WTC11 (cell line): ENCODE measurements around the gene FASTKD3. TPM values are rescaled to one million over a fixed set of nuclear protein-coding genes. Genes with fewer than 3 reads are reported as not detected.

Experiments
- ATAC-seq: fragments of 200-7000 bp; cut with Tn5 transposase; 2 replicates; pipeline ENCODE4 v1.10.0; 2021; ENCODE audit warnings: mild to moderate bottlenecking, moderate library complexity
- CTCF ChIA-PET: fragments of 300-600 bp; sonication (Branson Sonifier 250); formaldehyde crosslinking; loops from one replicate; lab custom pipeline; 2021; ENCODE audit warnings: antibody characterized with exemption; lab: Charles Lee
- POLR2A ChIA-PET: fragments of 350-600 bp; sonication (Branson Sonifier 250); formaldehyde crosslinking; loops from one replicate; lab custom pipeline; 2021; ENCODE audit warnings: antibody characterized with exemption; lab: Charles Lee
- DNase-seq: peaks from one replicate; pipeline ENCODE4 v3.0.0; 2021; ENCODE audit warnings: low spot score
- H3K27ac Mint-ChIP-seq: 2 replicates; pipeline ENCODE4 v1.8.0; 2021; ENCODE audit warnings: mixed read lengths
- H3K27me3 Mint-ChIP-seq: 2 replicates; pipeline ENCODE4 v1.8.0; 2021; ENCODE audit warnings: low read depth, mild to moderate bottlenecking, moderate library complexity, mixed read lengths
- H3K36me3 Mint-ChIP-seq: 2 replicates; pipeline ENCODE4 v1.8.0; 2021; ENCODE audit warnings: mixed read lengths
- H3K4me1 Mint-ChIP-seq: 2 replicates; pipeline ENCODE4 v1.8.0; 2022; ENCODE audit warnings: mixed read lengths
- H3K4me3 Mint-ChIP-seq: 2 replicates; pipeline ENCODE4 v1.8.0; 2021; ENCODE audit warnings: mild to moderate bottlenecking, moderate library complexity, mixed read lengths
- H3K9me3 Mint-ChIP-seq: 2 replicates; pipeline ENCODE4 v1.8.0; 2021; ENCODE audit warnings: mixed read lengths
- ATF2 ChIP-seq: sonication (generic); formaldehyde crosslinking; IDR thresholded peaks from 2 replicates; pipeline ENCODE4 v1.8.1; 2022; ENCODE audit warnings: low read depth, missing genetic modification reagents, borderline replicate concordance
- CBFB ChIP-seq: sonication (generic); formaldehyde crosslinking; IDR thresholded peaks from 2 replicates; pipeline ENCODE4 v1.8.1; 2022; ENCODE audit warnings: mild to moderate bottlenecking, low read depth, missing genetic modification reagents
- CDX4 ChIP-seq: fragments of 250-450 bp; sonication (Bioruptor Pico); IDR thresholded peaks from 2 replicates; pipeline ENCODE4 v1.9.0; 2021; ENCODE audit warnings: moderate library complexity, mild to moderate bottlenecking, inconsistent platforms, borderline replicate concordance
- CTCF ChIP-seq: fragments of 200-600 bp; IDR thresholded peaks from 2 replicates; pipeline ENCODE4 v1.8.0; 2022; ENCODE audit warnings: antibody characterized with exemption
- E2F1 ChIP-seq: sonication (generic); formaldehyde crosslinking; IDR thresholded peaks from 2 replicates; pipeline ENCODE4 v1.8.0; 2022; ENCODE audit warnings: mild to moderate bottlenecking, missing genetic modification reagents
- E2F5 ChIP-seq: sonication (generic); formaldehyde crosslinking; IDR thresholded peaks from 2 replicates; pipeline ENCODE4 v1.8.1; 2022; ENCODE audit warnings: mild to moderate bottlenecking, moderate library complexity, missing genetic modification reagents
- ELF4 ChIP-seq: sonication (generic); formaldehyde crosslinking; IDR thresholded peaks from 2 replicates; pipeline ENCODE4 v1.8.1; 2022; ENCODE audit warnings: low read depth, mild to moderate bottlenecking, moderate library complexity, missing genetic modification reagents
- ESRRA ChIP-seq: sonication (generic); formaldehyde crosslinking; IDR thresholded peaks from 2 replicates; pipeline ENCODE4 v1.8.1; 2022; ENCODE audit warnings: mild to moderate bottlenecking, missing genetic modification reagents, borderline replicate concordance
- FOXP1 ChIP-seq: sonication (generic); formaldehyde crosslinking; IDR thresholded peaks from 2 replicates; pipeline ENCODE4 v1.8.0; 2022; ENCODE audit warnings: missing genetic modification reagents, mild to moderate bottlenecking, moderate library complexity, borderline replicate concordance
- MAX ChIP-seq: sonication (generic); formaldehyde crosslinking; IDR thresholded peaks from 2 replicates; pipeline ENCODE4 v1.8.0; 2022; ENCODE audit warnings: mild to moderate bottlenecking, missing genetic modification reagents
- PRDM15 ChIP-seq: sonication (generic); formaldehyde crosslinking; IDR thresholded peaks from 2 replicates; pipeline ENCODE4 v1.8.0; 2022; ENCODE audit warnings: missing genetic modification reagents
- SMAD4 ChIP-seq: sonication (generic); formaldehyde crosslinking; IDR thresholded peaks from 2 replicates; pipeline ENCODE4 v1.8.0; 2022; ENCODE audit warnings: mild to moderate bottlenecking, missing genetic modification reagents
- ZBTB21 ChIP-seq: sonication (generic); formaldehyde crosslinking; IDR thresholded peaks from 2 replicates; pipeline ENCODE4 v1.8.1; 2023; ENCODE audit warnings: mild to moderate bottlenecking, missing genetic modification reagents, borderline replicate concordance
- ZNF232 ChIP-seq: sonication (generic); formaldehyde crosslinking; IDR thresholded peaks from 2 replicates; pipeline ENCODE4 v1.8.0; 2022; ENCODE audit warnings: mild to moderate bottlenecking, missing genetic modification reagents
- total RNA-seq: library from RNA; stranded (reverse); gene quantifications from 3 replicates; pipeline ENCODE4 v1.2.3, GENCODE V29; 2021
- TF ChIP-seq, protein P1 (sequence below): sonication (generic); formaldehyde crosslinking; IDR thresholded peaks from 2 replicates; pipeline ENCODE4 v1.8.1; 2022; ENCODE audit warnings: low read depth, mild to moderate bottlenecking, moderate library complexity, missing genetic modification reagents, borderline replicate concordance
- TF ChIP-seq, protein P2 (sequence below): sonication (generic); formaldehyde crosslinking; IDR thresholded peaks from 2 replicates; pipeline ENCODE4 v1.8.1; 2022; ENCODE audit warnings: missing genetic modification reagents, borderline replicate concordance

The FASTKD3 gene
- total RNA-seq, 1 experiment from 2014 or later: 8.7 TPM

DNA sequence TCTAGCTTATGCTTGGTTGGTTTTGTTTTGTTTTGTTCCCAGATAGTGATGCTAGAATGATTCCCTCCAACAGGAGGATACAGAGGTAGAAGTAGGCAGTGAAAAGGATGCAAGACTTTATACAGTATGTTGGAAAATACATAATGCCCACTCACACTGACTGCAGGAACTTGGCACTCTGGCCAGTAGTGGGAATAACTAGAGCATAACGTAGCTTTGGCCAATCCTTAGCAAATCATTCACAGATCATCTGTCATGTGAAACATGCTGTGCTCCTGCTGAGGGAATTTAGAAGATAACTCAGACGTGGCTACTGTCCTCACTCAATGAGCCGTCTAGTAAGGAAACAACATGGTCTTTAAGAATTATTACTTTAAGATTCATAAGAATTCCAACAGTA is 31.4 kb downstream of the FASTKD3 start:
- no peaks in the 10 kb centered on the region for H3K4me1 Mint-ChIP-seq
- TF ChIP-seq CTCF: no peak
- TF ChIP-seq E2F5 (CRISPR knock-in tag): no peak
- no peak for TF ChIP-seq E2F1 (CRISPR knock-in tag)
- no peak for TF ChIP-seq ESRRA
- no peak for TF ChIP-seq ATF2 (CRISPR knock-in tag)
- TF ChIP-seq, protein P1, sequence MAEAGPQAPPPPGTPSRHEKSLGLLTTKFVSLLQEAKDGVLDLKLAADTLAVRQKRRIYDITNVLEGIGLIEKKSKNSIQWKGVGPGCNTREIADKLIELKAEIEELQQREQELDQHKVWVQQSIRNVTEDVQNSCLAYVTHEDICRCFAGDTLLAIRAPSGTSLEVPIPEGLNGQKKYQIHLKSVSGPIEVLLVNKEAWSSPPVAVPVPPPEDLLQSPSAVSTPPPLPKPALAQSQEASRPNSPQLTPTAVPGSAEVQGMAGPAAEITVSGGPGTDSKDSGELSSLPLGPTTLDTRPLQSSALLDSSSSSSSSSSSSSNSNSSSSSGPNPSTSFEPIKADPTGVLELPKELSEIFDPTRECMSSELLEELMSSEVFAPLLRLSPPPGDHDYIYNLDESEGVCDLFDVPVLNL (CRISPR knock-in tag): no peak
- TF ChIP-seq PRDM15 (CRISPR knock-in tag): no peak
- TF ChIP-seq FOXP1 (CRISPR knock-in tag): no peak
- no peak for TF ChIP-seq CDX4
- TF ChIP-seq ZBTB21 (CRISPR knock-in tag): no peak
- POLR2A ChIA-PET: no interaction called here
- H3K4me3 Mint-ChIP-seq: no peak overlapping the region
- no peaks in the 10 kb centered on the region for H3K36me3 Mint-ChIP-seq
- no peak for ATAC-seq
- DNase-seq: no peak
- H3K9me3 Mint-ChIP-seq: peaks cover 12% of the 10 kb centered on the region
- peaks cover 13% of the 10 kb centered on the region for H3K27me3 Mint-ChIP-seq
- CTCF ChIA-PET: interaction anchor here (1.5 kb wide), 1 partner anchor 19 kb away, joined by 3 read pairs; no protein-coding TSS in a partner anchor
- no peak overlapping the region for H3K27ac Mint-ChIP-seq

GRCh38 chr5:7834982-7835381 is 33.8 kb downstream of the FASTKD3 start:
- ChIA-PET POLR2A (no interaction called here), CTCF (no interaction called here)
- no peak overlapping the region for H3K27ac Mint-ChIP-seq
- no peaks in the 10 kb centered on the region for H3K4me1 Mint-ChIP-seq
- no peak for ATAC-seq
- peaks cover 5% of the 10 kb centered on the region for H3K27me3 Mint-ChIP-seq
- no peak overlapping the region for H3K4me3 Mint-ChIP-seq
- H3K9me3 Mint-ChIP-seq: no peaks in the 10 kb centered on the region
- H3K36me3 Mint-ChIP-seq: no peaks in the 10 kb centered on the region
- no peak for DNase-seq
- TF ChIP-seq, protein P2, sequence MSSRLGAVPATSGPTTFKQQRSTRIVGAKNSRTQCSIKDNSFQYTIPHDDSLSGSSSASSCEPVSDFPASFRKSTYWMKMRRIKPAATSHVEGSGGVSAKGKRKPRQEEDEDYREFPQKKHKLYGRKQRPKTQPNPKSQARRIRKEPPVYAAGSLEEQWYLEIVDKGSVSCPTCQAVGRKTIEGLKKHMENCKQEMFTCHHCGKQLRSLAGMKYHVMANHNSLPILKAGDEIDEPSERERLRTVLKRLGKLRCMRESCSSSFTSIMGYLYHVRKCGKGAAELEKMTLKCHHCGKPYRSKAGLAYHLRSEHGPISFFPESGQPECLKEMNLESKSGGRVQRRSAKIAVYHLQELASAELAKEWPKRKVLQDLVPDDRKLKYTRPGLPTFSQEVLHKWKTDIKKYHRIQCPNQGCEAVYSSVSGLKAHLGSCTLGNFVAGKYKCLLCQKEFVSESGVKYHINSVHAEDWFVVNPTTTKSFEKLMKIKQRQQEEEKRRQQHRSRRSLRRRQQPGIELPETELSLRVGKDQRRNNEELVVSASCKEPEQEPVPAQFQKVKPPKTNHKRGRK (CRISPR knock-in tag): no peak
- TF ChIP-seq ZNF232: no peak
- no peak for TF ChIP-seq MAX (CRISPR knock-in tag)
- no peak for TF ChIP-seq ELF4 (CRISPR knock-in tag)
- TF ChIP-seq SMAD4 (CRISPR knock-in tag): no peak
- TF ChIP-seq CBFB (CRISPR knock-in tag): no peak
- TF ChIP-seq PRDM15 (CRISPR knock-in tag): no peak
